GM06990 (cell line): ENCODE results near the gene RIPPLY1.

Source experiments
- DNase-seq: peaks from one replicate; pipeline ENCODE4 v3.0.0-alpha.2; 2011; ENCODE audit not compliant: insufficient read length; ENCODE audit errors: extremely low read depth
- H3K27me3 ChIP-seq: replicated peaks from 2 replicates; pipeline ENCODE4 v1.6.0; 2011; ENCODE audit warnings: low read length; ENCODE audit not compliant: control insufficient read depth, insufficient read depth
- H3K36me3 ChIP-seq: 2 replicates; pipeline ENCODE4 v1.5.1; 2011; ENCODE audit warnings: low read length; ENCODE audit not compliant: control insufficient read depth, insufficient read depth
- H3K4me3 ChIP-seq: replicated peaks from 2 replicates; pipeline ENCODE4 v1.5.1; 2011; ENCODE audit warnings: low read depth, mild to moderate bottlenecking, control low read depth, low read length
- CTCF ChIP-seq: IDR thresholded peaks from 2 replicates; pipeline ENCODE4 v1.5.1; 2011; ENCODE audit warnings: low read length, control low read depth, mild to moderate bottlenecking, inconsistent platforms; ENCODE audit not compliant: insufficient read depth, poor library complexity, severe bottlenecking

Gene RIPPLY1

GRCh38 chrX:106933538-106933961 is 30.4 kb upstream of the RIPPLY1 start:
- peaks cover 1% of the 10 kb centered on the region; the same call in 1 of the 2 replicates for H3K27me3 ChIP-seq
- DNase-seq: no peak
- no peak for TF ChIP-seq CTCF
- no peaks in the 10 kb centered on the region for H3K36me3 ChIP-seq
- H3K4me3 ChIP-seq: no peak overlapping the region

GRCh38 chrX:106932960-106933537 is 29.9 kb upstream of the RIPPLY1 start:
- no peaks in the 10 kb centered on the region for H3K36me3 ChIP-seq
- H3K27me3 ChIP-seq: peaks cover 1% of the 10 kb centered on the region; the same call in 1 of the 2 replicates
- H3K4me3 ChIP-seq: no peak overlapping the region
- no peak for DNase-seq
- TF ChIP-seq CTCF: no peak

DNA sequence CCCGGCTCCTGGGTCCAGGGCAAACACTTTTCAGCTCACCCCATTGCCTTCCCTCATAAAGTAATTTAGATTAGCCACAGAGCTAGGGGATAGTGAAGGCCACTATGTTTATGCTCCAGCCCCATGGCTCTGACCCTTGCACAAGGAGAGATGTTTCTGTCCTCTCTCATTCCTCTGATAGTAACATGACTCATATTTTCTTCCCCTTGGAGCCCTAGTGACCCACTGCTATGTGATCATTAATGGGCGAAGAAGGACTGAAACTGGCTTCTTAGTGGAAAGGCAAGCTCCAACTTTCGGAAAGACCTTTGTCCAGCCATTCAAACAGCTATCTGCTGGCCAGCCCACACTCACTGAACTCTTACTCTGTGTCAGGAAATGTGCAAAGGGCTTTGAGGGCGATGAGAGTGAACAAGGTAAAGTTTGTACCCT is 29.4 kb upstream of the RIPPLY1 start:
- H3K27me3 ChIP-seq: peaks cover 1% of the 10 kb centered on the region; the same call in 1 of the 2 replicates
- no peak overlapping the region for H3K4me3 ChIP-seq
- TF ChIP-seq CTCF: no peak
- no peaks in the 10 kb centered on the region for H3K36me3 ChIP-seq
- no peak for DNase-seq

DNA sequence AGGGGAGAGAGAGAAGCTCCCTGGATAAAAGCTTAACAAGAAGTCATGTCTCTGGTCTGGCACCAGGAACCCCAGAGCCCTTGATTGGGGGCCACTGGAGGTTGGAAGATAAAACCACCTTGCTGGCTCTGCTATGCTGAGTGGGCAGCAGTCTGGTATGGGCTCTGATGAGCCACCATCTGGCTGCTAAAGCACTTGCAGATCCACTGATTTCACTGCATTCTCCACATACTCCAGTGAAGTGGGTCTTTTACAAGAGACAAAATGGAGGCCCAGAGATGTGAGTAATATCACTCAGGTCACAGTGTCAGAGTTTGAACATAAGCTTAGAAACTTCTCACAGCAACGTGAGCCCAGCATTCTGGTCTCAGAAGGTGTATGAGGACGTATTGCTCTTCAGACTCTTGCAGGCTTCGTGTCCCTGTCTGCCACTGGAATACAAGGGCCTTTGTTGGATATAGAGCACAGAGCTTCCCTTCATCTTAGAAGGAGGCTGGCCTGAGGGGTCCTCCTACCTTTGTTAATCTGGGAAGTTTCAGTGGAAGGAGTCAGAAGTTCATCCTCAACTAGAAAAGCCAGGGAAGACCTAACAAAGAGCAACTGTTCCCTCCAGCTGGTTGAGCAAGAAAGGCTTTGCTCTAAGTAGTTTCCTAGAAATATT is 28.8 kb upstream of the RIPPLY1 start:
- H3K36me3 ChIP-seq: no peaks in the 10 kb centered on the region
- TF ChIP-seq CTCF: no peak
- H3K4me3 ChIP-seq: no peak overlapping the region
- H3K27me3 ChIP-seq: peaks cover 1% of the 10 kb centered on the region; the same call in 1 of the 2 replicates
- no peak for DNase-seq

DNA sequence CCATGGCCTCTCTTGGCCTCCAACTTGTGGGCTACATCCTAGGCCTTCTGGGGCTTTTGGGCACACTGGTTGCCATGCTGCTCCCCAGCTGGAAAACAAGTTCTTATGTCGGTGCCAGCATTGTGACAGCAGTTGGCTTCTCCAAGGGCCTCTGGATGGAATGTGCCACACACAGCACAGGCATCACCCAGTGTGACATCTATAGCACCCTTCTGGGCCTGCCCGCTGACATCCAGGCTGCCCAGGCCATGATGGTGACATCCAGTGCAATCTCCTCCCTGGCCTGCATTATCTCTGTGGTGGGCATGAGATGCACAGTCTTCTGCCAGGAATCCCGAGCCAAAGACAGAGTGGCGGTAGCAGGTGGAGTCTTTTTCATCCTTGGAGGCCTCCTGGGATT is 25.1 kb upstream of the RIPPLY1 start:
- H3K4me3 ChIP-seq: no peak overlapping the region
- H3K36me3 ChIP-seq: no peaks in the 10 kb centered on the region
- peaks cover 1% of the 10 kb centered on the region; the same call in 1 of the 2 replicates for H3K27me3 ChIP-seq
- DNase-seq: no peak
- TF ChIP-seq CTCF: no peak
